Measurements from ENCODE around the gene MUC7.

- TF ChIP-seq TAF1 (IDR thresholded peaks at IDR 0.05; ENCODE audit: borderline replicate concordance, insufficient read depth, low read length): no peak
- TF ChIP-seq SIN3A (IDR thresholded peaks at IDR 0.05; ENCODE audit: borderline replicate concordance, insufficient read depth, low read length): no peak
- no peak for TF ChIP-seq POLR2AphosphoS5 (IDR thresholded peaks at IDR 0.05; ENCODE audit: low read depth, low read length)
Measured at GRCh38 chr4:70508801-70509200, 36.8 kb downstream of the MUC7 start.
